Prostate gland (tissue), 2 donors: Measurements from ENCODE around the gene BMP7.

Experiments used
- CTCF ChIP-seq, 4 experiments: fragments of 200-600 bp in 2 of 4; fragments of 450-650 bp in 2 of 4; sonication (generic) in 2 of 4; IDR thresholded peaks; 1 replicate in 3 of 4; 2 replicates in 1 of 4; pipeline ENCODE4 v1.5.1; 2016 to 2019; ENCODE audit warnings: antibody characterized with exemption in 4 of 4, mild to moderate bottlenecking in 2 of 4, moderate library complexity in 2 of 4
- POLR2A ChIP-seq: fragments of 450-650 bp; IDR thresholded peaks from one replicate; pipeline ENCODE4 v1.6.1; 2016; ENCODE audit warnings: antibody characterized with exemption, mild to moderate bottlenecking

DNA sequence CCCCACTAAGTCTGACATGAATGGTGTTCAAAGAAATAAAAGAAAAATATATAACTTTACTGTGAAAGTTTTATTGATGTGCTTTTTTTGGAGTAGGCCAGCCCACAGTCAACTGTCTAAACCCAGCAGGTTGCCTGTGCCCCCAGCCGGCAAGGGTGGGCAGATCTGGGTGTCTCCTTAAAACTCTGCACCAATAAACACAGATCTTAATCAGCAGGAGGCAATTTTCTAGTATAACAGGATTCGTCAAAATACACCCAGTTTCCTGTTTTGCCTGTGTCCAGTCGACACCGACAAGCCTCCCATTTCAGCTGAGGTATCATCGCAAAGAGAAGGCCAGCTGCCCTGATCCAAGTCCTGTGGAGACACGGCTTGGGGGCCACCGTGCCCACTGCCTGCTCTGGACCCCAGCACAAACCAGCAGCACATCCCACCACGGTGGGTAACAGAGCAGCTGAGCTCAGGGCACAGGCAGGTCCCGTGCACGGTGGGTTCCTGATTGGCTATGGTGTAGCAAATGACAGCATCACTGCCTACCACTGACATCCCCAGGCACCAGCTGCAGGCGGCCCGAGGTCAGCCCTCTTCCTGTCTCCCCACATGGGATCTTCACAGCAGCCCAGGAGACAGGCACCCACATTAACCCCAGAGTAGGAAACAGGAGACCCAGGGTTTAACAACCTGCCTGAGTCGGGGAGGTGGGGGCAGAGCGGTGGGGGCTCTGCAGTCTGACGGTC is 15.7 kb downstream of the BMP7 start:
- TF ChIP-seq CTCF (IDR thresholded peaks at IDR 0.05) (no peak), POLR2A (no peak)
